Transverse colon (tissue), 4 donors: ENCODE data around the gene HTT.

Experiments
- POLR2A ChIP-seq: fragments of 450-650 bp; IDR thresholded peaks from one replicate; pipeline ENCODE4 v1.6.1; 2016; ENCODE audit warnings: antibody characterized with exemption, mild to moderate bottlenecking, moderate library complexity
- POLR2AphosphoS5 ChIP-seq, 3 donors: sonication (generic); formaldehyde crosslinking; IDR thresholded peaks; one replicate each; pipeline ENCODE4 v1.6.1; 2016; ENCODE audit warnings: antibody characterized with exemption in 3 of 3
- TF ChIP-seq, protein P1 (sequence below), 5 experiments: fragments of 200-600 bp in 3 of 5; fragments of 450-650 bp in 2 of 5; sonication (generic) in 3 of 5; IDR thresholded peaks; 1 replicate in 2 of 5; 2 replicates in 3 of 5; pipeline ENCODE4 v1.5.1; 2016 to 2017; ENCODE audit warnings: antibody characterized with exemption in 5 of 5, inconsistent platforms in 3 of 5, mild to moderate bottlenecking in 2 of 5, moderate library complexity in 1 of 5

- TF ChIP-seq, protein P1, sequence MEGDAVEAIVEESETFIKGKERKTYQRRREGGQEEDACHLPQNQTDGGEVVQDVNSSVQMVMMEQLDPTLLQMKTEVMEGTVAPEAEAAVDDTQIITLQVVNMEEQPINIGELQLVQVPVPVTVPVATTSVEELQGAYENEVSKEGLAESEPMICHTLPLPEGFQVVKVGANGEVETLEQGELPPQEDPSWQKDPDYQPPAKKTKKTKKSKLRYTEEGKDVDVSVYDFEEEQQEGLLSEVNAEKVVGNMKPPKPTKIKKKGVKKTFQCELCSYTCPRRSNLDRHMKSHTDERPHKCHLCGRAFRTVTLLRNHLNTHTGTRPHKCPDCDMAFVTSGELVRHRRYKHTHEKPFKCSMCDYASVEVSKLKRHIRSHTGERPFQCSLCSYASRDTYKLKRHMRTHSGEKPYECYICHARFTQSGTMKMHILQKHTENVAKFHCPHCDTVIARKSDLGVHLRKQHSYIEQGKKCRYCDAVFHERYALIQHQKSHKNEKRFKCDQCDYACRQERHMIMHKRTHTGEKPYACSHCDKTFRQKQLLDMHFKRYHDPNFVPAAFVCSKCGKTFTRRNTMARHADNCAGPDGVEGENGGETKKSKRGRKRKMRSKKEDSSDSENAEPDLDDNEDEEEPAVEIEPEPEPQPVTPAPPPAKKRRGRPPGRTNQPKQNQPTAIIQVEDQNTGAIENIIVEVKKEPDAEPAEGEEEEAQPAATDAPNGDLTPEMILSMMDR (IDR thresholded peaks at IDR 0.05): no peak
- no peak for TF ChIP-seq POLR2AphosphoS5 (IDR thresholded peaks at IDR 0.05)
- no peak for TF ChIP-seq POLR2A
Measured at GRCh38 chr4:3205995-3206394, 131.5 kb downstream of the HTT start.
